ENCODE results near the gene STARD3.

- no peak for TF ChIP-seq BHLHE40 (IDR thresholded peaks at IDR 0.05; ENCODE audit: borderline replicate concordance)
- TF ChIP-seq LEF1 (IDR thresholded peaks at IDR 0.05; ENCODE audit: borderline replicate concordance) = no peak
- no peak for TF ChIP-seq PKNOX1 (IDR thresholded peaks at IDR 0.05)
- TF ChIP-seq L3MBTL2 (conservative IDR thresholded peaks at IDR 0.05) = no peak
- no peak for TF ChIP-seq SUZ12 (IDR thresholded peaks at IDR 0.05)
- no peak for TF ChIP-seq TARDBP (IDR thresholded peaks at IDR 0.05)
- no peak for TF ChIP-seq ZNF384 (IDR thresholded peaks at IDR 0.05)
- no peak for TF ChIP-seq NFRKB (IDR thresholded peaks at IDR 0.05)
- TF ChIP-seq FOXM1 (IDR thresholded peaks at IDR 0.05; ENCODE audit: borderline replicate concordance) = no peak
- no peak for TF ChIP-seq SP1 (IDR thresholded peaks at IDR 0.05)
- TF ChIP-seq FOXA1 (IDR thresholded peaks at IDR 0.05) = no peak
- no peak for TF ChIP-seq ARNT (IDR thresholded peaks at IDR 0.05)
- no peak for TF ChIP-seq CTBP1 (IDR thresholded peaks at IDR 0.05; ENCODE audit: borderline replicate concordance)
- TF ChIP-seq HDGF (IDR thresholded peaks at IDR 0.05; ENCODE audit: borderline replicate concordance) = no peak
These were observed 25.8 kb downstream of the STARD3 start for GRCh38 chr17:39662551-39663339.

All from HEK293T (cell line).